ENCODE results near the gene IL1RAPL1.

GRCh38 chrX:28706964-28707363, 119.7 kb downstream of the IL1RAPL1 start:
- TF ChIP-seq POLR2AphosphoS5 (IDR thresholded peaks at IDR 0.05) (no peak), POLR2A (IDR thresholded peaks at IDR 0.05) (no peak)

All from breast epithelium (tissue), 3 donors.